H9 (cell line): ENCODE data around the gene FAM117A. TPM values are rescaled to one million over a fixed set of nuclear protein-coding genes. Genes with fewer than 3 reads are reported as not detected.
A peak's percentile ranks its signal among the peaks of the same experiment; 100 is the strongest.

Source experiments
- DNase-seq: peaks from one replicate; pipeline ENCODE4 v3.0.0-alpha.2; 2017
- H2AFZ ChIP-seq: one replicate; pipeline ENCODE4 v1.6.1; 2013; ENCODE audit warnings: mild to moderate bottlenecking, low read length, control low read depth, moderate library complexity
- H2AK5ac ChIP-seq: 2 replicates; pipeline ENCODE4 v1.6.1; 2013; ENCODE audit warnings: low read length, control low read depth, mixed read lengths; ENCODE audit not compliant: insufficient read length
- H2BK120ac ChIP-seq: one replicate; pipeline ENCODE4 v1.6.1; 2013; ENCODE audit warnings: low read depth, mild to moderate bottlenecking, low read length, control low read depth, inconsistent platforms; ENCODE audit not compliant: poor library complexity, severe bottlenecking
- H2BK12ac ChIP-seq: 2 replicates; pipeline ENCODE4 v1.6.1; 2013; ENCODE audit warnings: low read length, control low read depth, mixed read lengths, low read depth; ENCODE audit not compliant: insufficient read length
- H2BK15ac ChIP-seq: 2 replicates; pipeline ENCODE4 v1.6.1; 2013; ENCODE audit warnings: low read depth, low read length, control low read depth
- H2BK20ac ChIP-seq: one replicate; pipeline ENCODE4 v1.6.1; 2013; ENCODE audit warnings: low read depth, mild to moderate bottlenecking, low read length, control low read depth, inconsistent platforms; ENCODE audit not compliant: poor library complexity, severe bottlenecking
- H2BK5ac ChIP-seq: 2 replicates; pipeline ENCODE4 v1.6.1; 2013; ENCODE audit warnings: low read length, control low read depth, mixed read lengths; ENCODE audit not compliant: insufficient read length
- H3K14ac ChIP-seq: 2 replicates; pipeline ENCODE4 v1.6.1; 2013; ENCODE audit warnings: low read length, control low read depth; ENCODE audit not compliant: insufficient read depth
- H3K18ac ChIP-seq: 2 replicates; pipeline ENCODE4 v1.6.1; 2013; ENCODE audit warnings: low read depth, mild to moderate bottlenecking, mixed read lengths, low read length, control low read depth; ENCODE audit not compliant: insufficient read length
- H3K23ac ChIP-seq: 2 replicates; pipeline ENCODE4 v1.6.1; 2013; ENCODE audit warnings: low read length, control low read depth, mixed read lengths, low read depth; ENCODE audit not compliant: insufficient read length
- H3K23me2 ChIP-seq: 2 replicates; pipeline ENCODE4 v1.6.1; 2013; ENCODE audit warnings: low read depth, mild to moderate bottlenecking, mixed read lengths, low read length, control low read depth; ENCODE audit not compliant: insufficient read length, poor library complexity, severe bottlenecking
- H3K27ac ChIP-seq: 2 replicates; pipeline ENCODE4 v1.5.1; 2013; ENCODE audit warnings: low read length, control low read depth, mixed read lengths, low read depth; ENCODE audit not compliant: insufficient read length
- H3K27me3 ChIP-seq: 2 replicates; pipeline ENCODE4 v1.6.1; 2013; ENCODE audit warnings: low read length, control low read depth, inconsistent platforms; ENCODE audit not compliant: insufficient read depth
- H3K4ac ChIP-seq: 2 replicates; pipeline ENCODE4 v1.6.1; 2013; ENCODE audit warnings: low read depth, mild to moderate bottlenecking, control low read depth, inconsistent platforms, low read length, moderate library complexity
- H3K4me1 ChIP-seq: 2 replicates; pipeline ENCODE4 v1.6.1; 2013; ENCODE audit warnings: low read length, control low read depth, inconsistent platforms; ENCODE audit not compliant: insufficient read depth
- H3K4me2 ChIP-seq: 2 replicates; pipeline ENCODE4 v1.6.1; 2013; ENCODE audit warnings: low read length, control low read depth, mixed read lengths; ENCODE audit not compliant: insufficient read length, insufficient read depth
- H3K56ac ChIP-seq: 2 replicates; pipeline ENCODE4 v1.6.1; 2013; ENCODE audit warnings: low read depth, mild to moderate bottlenecking, mixed read lengths, low read length, control low read depth; ENCODE audit not compliant: insufficient read length
- H3K79me1 ChIP-seq: 2 replicates; pipeline ENCODE4 v1.6.1; 2013; ENCODE audit warnings: low read depth, mild to moderate bottlenecking, moderate library complexity, low read length, control low read depth, inconsistent platforms; ENCODE audit not compliant: insufficient read depth, poor library complexity, severe bottlenecking
- H3K79me2 ChIP-seq: 2 replicates; pipeline ENCODE4 v1.6.1; 2013; ENCODE audit warnings: low read length, control low read depth, inconsistent platforms; ENCODE audit not compliant: insufficient read depth
- H3K9ac ChIP-seq: 2 replicates; pipeline ENCODE4 v1.6.1; 2013; ENCODE audit warnings: low read length, control low read depth, mixed read lengths; ENCODE audit not compliant: insufficient read length; ENCODE audit errors: extremely low read depth
- H3K9me3 ChIP-seq: one replicate; pipeline ENCODE4 v1.6.1; 2013; ENCODE audit warnings: low read depth, low read length, inconsistent platforms; ENCODE audit not compliant: control insufficient read depth
- H3T11ph ChIP-seq: one replicate; pipeline ENCODE4 v1.6.1; 2013; ENCODE audit warnings: mild to moderate bottlenecking, low read length, control low read depth, inconsistent platforms
- H4K20me1 ChIP-seq: one replicate; pipeline ENCODE4 v1.6.1; 2013; ENCODE audit not compliant: control insufficient read depth, insufficient read length, insufficient read depth
- H4K5ac ChIP-seq: 2 replicates; pipeline ENCODE4 v1.6.1; 2013; ENCODE audit warnings: low read depth, mild to moderate bottlenecking, mixed read lengths, low read length, control low read depth; ENCODE audit not compliant: insufficient read length
- H4K8ac ChIP-seq: replicated peaks from 2 replicates; pipeline ENCODE4 v1.6.1; 2013; ENCODE audit warnings: low read length, control low read depth, mixed read lengths, low read depth; ENCODE audit not compliant: insufficient read length
- H4K91ac ChIP-seq: 2 replicates; pipeline ENCODE4 v1.6.1; 2013; ENCODE audit warnings: low read depth, mild to moderate bottlenecking, moderate library complexity, mixed read lengths, low read length, control low read depth; ENCODE audit not compliant: insufficient read length
- H3K27ac Mint-ChIP-seq, 3 experiments: 2 replicates in 2 of 3; 3 replicates in 1 of 3; pipeline ENCODE4 v1.8.0; 2020 to 2021; ENCODE audit warnings: mixed read lengths in 3 of 3, mild to moderate bottlenecking in 1 of 3, moderate library complexity in 1 of 3
- H3K27me3 Mint-ChIP-seq: 2 replicates; pipeline ENCODE4 v1.8.0; 2021; ENCODE audit warnings: low read depth, mild to moderate bottlenecking, moderate library complexity, mixed read lengths
- H3K36me3 Mint-ChIP-seq, 3 experiments: 2 replicates in 2 of 3; 3 replicates in 1 of 3; pipeline ENCODE4 v1.8.0; 2020 to 2021; ENCODE audit warnings: low read depth in 3 of 3, mixed read lengths in 3 of 3; ENCODE audit not compliant: insufficient read depth in 1 of 3
- H3K4me1 Mint-ChIP-seq, 2 experiments: 2 replicates each; pipeline ENCODE4 v1.8.0; 2020; ENCODE audit warnings: mixed read lengths in 2 of 2
- H3K4me3 Mint-ChIP-seq, 2 experiments: 2 replicates in 1 of 2; 3 replicates in 1 of 2; pipeline ENCODE4 v1.8.0; 2020 to 2021; ENCODE audit warnings: mild to moderate bottlenecking in 2 of 2, mixed read lengths in 2 of 2, moderate library complexity in 1 of 2
- H3K9me3 Mint-ChIP-seq, 2 experiments: 2 replicates in 1 of 2; 3 replicates in 1 of 2; pipeline ENCODE4 v1.8.0; 2020; ENCODE audit warnings: mild to moderate bottlenecking in 2 of 2, mixed read lengths in 2 of 2, moderate library complexity in 1 of 2
- CTCF ChIP-seq: fragments of 200-600 bp; sonication (generic); conservative IDR thresholded peaks from 3 replicates; pipeline ENCODE4 v1.8.0; 2021; ENCODE audit warnings: antibody characterized with exemption, mild to moderate bottlenecking
- WGBS: extraction: QIAGEN DNeasy Blood & Tissue Kit; methylation state at CpG from one replicate; pipeline ENCODE4 v1.1.7; 2013; ENCODE audit warnings: missing lambda C conversion rate, low lambda C conversion rate, mixed read lengths; ENCODE audit not compliant: insufficient read length; ENCODE audit errors: extremely low coverage; 5-methylcytosine and 5-hydroxymethylcytosine counted together
- total RNA-seq: library from RNA; stranded (reverse); gene quantifications from 2 replicates; pipeline ENCODE4 v1.2.1, GENCODE V29; 2021

FAM117A gene
- total RNA-seq, 1 experiment from 2014 or later: 21.1 TPM

- Histone ChIP-seq H3K14ac (no peak overlapping the region), H3K27me3 (no peaks in the 10 kb centered on the region), H3K27ac (no peak overlapping the region), H3K4ac (no peak overlapping the region), H3K79me1 (peaks cover 14% of the 10 kb centered on the region), H4K5ac (no peak overlapping the region), H2BK120ac (no peak overlapping the region), H4K8ac (no peak overlapping the region), H2BK12ac (no peak overlapping the region), H3K9ac (no peak overlapping the region), H3K18ac (no peak overlapping the region), H2BK5ac (no peak overlapping the region), H4K20me1 (no peaks in the 10 kb centered on the region), H3T11ph (no peak overlapping the region), H2AFZ (no peak overlapping the region), H2BK15ac (no peak overlapping the region), H3K23ac (no peak overlapping the region), H2AK5ac (no peak overlapping the region), H2BK20ac (no peak overlapping the region), H3K56ac (no peak overlapping the region), H3K4me2 (no peak overlapping the region), H4K91ac (no peak overlapping the region), H3K79me2 (peaks cover 6% of the 10 kb centered on the region; the same call in 1 of the 2 replicates), H3K23me2 (no peaks in the 10 kb centered on the region), H3K4me1 (peaks cover 2% of the 10 kb centered on the region; the same call in 1 of the 2 replicates), H3K9me3 (no peaks in the 10 kb centered on the region)
- Mint-ChIP-seq H3K27ac (peak overlapping the region; percentile 37 to 86 (median 66); a peak in 6 of 7 replicates), H3K4me1 (peaks cover 20 to 28% of the 10 kb centered on the region in 2 experiments), H3K36me3 (peaks cover 1 to 13% (median 3%) of the 10 kb centered on the region in 3 experiments; a peak in 5 of 7 replicates), H3K27me3 (no peaks in the 10 kb centered on the region), H3K9me3 (no peaks in the 10 kb centered on the region), H3K4me3 (no peak overlapping the region)
- no peak for TF ChIP-seq CTCF
- no CpG with 5 or more reads among the region's 3 CpGs for WGBS
- DNase-seq: no peak
These were observed 11.4 kb downstream of the FAM117A start for GRCh38 chr17:49752508-49752907.
